ENCODE results near the gene PSME3.

Gene PSME3

DNA sequence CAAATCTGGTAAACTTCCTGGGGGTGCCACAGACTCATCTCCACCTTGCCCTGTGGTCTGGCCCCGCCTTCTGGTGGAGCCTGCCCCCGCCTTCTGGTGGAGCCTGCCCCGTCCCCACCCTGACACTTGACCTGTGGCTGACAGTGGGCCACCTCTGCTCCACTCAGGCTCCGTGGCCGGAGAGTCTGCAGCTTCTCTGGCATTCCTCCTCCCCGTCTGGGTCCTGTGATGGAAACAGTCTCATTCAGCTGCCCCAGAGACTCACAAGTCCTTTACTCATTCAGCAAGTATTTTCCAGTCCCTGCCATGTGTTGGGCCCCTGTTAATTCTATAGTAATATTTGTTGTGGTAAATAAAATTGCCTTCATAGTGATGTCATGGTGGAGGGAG lies 46.4 kb downstream of the PSME3 start:
- TF ChIP-seq TAF1 (IDR thresholded peaks at IDR 0.05; ENCODE audit: borderline replicate concordance, insufficient read depth, low read length) (no peak), POLR2AphosphoS5 (IDR thresholded peaks at IDR 0.05; ENCODE audit: low read depth, low read length) (no peak), FOXP2 (optimal IDR thresholded peaks at IDR 0.05; ENCODE audit: borderline replicate concordance, extremely low read depth, extremely low read length, insufficient read depth) (no peak), SIN3A (IDR thresholded peaks at IDR 0.05; ENCODE audit: borderline replicate concordance, insufficient read depth, low read length) (no peak)
- TF ChIP-seq, protein P1, sequence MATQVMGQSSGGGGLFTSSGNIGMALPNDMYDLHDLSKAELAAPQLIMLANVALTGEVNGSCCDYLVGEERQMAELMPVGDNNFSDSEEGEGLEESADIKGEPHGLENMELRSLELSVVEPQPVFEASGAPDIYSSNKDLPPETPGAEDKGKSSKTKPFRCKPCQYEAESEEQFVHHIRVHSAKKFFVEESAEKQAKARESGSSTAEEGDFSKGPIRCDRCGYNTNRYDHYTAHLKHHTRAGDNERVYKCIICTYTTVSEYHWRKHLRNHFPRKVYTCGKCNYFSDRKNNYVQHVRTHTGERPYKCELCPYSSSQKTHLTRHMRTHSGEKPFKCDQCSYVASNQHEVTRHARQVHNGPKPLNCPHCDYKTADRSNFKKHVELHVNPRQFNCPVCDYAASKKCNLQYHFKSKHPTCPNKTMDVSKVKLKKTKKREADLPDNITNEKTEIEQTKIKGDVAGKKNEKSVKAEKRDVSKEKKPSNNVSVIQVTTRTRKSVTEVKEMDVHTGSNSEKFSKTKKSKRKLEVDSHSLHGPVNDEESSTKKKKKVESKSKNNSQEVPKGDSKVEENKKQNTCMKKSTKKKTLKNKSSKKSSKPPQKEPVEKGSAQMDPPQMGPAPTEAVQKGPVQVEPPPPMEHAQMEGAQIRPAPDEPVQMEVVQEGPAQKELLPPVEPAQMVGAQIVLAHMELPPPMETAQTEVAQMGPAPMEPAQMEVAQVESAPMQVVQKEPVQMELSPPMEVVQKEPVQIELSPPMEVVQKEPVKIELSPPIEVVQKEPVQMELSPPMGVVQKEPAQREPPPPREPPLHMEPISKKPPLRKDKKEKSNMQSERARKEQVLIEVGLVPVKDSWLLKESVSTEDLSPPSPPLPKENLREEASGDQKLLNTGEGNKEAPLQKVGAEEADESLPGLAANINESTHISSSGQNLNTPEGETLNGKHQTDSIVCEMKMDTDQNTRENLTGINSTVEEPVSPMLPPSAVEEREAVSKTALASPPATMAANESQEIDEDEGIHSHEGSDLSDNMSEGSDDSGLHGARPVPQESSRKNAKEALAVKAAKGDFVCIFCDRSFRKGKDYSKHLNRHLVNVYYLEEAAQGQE (IDR thresholded peaks at IDR 0.05; ENCODE audit: insufficient read depth in 1 of 2, low read depth in 2 of 2, low read length in 2 of 2) = no peak

DNA sequence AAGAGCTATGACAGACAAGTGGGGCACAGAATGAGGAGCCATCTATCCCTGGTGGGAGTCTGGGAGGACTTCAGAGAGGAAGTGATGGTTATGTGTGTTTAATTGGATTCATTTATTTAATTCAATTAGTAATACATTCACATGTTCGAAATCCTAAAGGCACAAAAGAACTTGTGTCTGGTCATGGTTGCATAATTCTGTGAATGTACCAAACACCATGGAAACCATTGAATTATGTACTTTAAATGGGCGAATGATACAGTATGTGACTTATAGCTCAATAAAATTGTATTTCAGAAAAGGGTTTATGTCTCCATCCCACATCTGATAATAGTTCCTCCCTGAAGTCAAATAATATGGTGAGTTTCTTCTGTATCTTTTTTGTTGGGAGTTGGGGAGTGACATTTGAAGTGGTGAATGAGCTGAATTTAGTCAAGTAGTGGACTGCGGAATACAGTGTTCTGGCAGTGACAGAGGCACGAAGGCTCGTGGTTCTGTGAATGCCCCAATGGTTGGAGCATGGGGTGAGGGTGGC lies 47.6 kb downstream of the PSME3 start:
- TF ChIP-seq, protein P1 (IDR thresholded peaks at IDR 0.05; ENCODE audit: insufficient read depth in 1 of 2, low read depth in 2 of 2, low read length in 2 of 2) = no peak
- TF ChIP-seq FOXP2 (optimal IDR thresholded peaks at IDR 0.05; ENCODE audit: borderline replicate concordance, extremely low read depth, extremely low read length, insufficient read depth) = no peak
- TF ChIP-seq SIN3A (IDR thresholded peaks at IDR 0.05; ENCODE audit: borderline replicate concordance, insufficient read depth, low read length) = no peak
- TF ChIP-seq TAF1 (IDR thresholded peaks at IDR 0.05; ENCODE audit: borderline replicate concordance, insufficient read depth, low read length) = no peak
- TF ChIP-seq POLR2AphosphoS5 (IDR thresholded peaks at IDR 0.05; ENCODE audit: low read depth, low read length) = no peak

DNA sequence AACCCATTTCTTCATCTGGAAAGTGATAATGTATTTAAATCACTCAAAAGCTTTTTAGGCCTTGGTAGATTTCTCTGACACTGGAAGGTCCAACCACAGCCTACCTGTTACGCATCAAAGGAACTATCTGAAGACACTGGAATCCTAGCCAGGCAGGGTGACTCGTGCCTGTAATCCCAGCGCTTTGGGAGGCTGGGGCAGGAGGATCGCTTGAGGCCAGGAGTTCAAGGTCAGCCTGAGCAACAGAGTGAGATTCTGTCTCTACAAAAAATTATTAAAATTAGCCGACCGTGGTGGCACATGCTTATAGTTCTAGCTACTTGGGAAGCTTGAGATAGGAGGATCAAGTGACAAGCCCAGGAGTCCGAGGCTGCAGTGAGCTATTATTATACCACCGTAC lies 49.0 kb downstream of the PSME3 start:
- TF ChIP-seq SIN3A (IDR thresholded peaks at IDR 0.05; ENCODE audit: borderline replicate concordance, insufficient read depth, low read length) = no peak
- no peak for TF ChIP-seq FOXP2 (optimal IDR thresholded peaks at IDR 0.05; ENCODE audit: borderline replicate concordance, extremely low read depth, extremely low read length, insufficient read depth)

DNA sequence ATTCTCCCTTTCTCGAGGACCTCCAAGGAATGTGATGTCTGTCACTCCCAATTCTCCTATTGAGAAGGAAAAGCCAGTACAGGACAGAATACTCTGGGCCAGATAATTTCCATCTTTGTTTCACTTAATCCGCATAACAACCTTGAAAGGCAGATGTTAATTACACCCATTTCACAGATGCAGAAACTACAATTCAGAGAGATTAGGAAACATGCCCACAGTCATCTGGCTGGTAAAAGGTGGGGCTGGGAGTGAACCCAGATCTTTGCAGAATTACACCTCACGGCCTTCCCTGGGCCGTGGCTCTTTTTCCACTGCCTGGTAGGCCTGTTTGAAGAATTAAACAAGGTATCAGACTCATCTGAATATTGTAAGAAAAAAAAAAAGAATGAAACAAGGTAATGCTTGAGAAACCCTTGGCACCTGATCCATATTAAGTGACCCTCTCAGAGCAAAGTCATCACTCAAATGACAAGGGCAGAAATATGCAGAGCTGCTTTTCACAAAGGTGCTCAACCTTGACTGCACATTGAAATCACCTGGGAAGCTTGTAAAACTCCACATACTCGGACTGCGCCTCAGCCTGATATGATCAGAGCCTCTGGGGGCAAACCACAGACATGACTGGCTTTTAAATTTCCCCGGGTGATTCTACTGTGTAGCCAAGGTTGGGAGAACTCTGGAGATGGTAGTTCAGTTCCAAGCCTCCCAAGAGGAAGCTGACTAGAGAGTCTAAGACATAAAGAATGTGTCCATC lies 50.8 kb downstream of the PSME3 start:
- TF ChIP-seq FOXP2 (optimal IDR thresholded peaks at IDR 0.05; ENCODE audit: borderline replicate concordance, extremely low read depth, extremely low read length, insufficient read depth) = no peak
- TF ChIP-seq TAF1 (IDR thresholded peaks at IDR 0.05; ENCODE audit: borderline replicate concordance, insufficient read depth, low read length) = no peak
- TF ChIP-seq, protein P1 (IDR thresholded peaks at IDR 0.05; ENCODE audit: insufficient read depth in 1 of 2, low read depth in 2 of 2, low read length in 2 of 2) = no peak
- TF ChIP-seq SIN3A (IDR thresholded peaks at IDR 0.05; ENCODE audit: borderline replicate concordance, insufficient read depth, low read length) = no peak
- no peak for TF ChIP-seq POLR2AphosphoS5 (IDR thresholded peaks at IDR 0.05; ENCODE audit: low read depth, low read length)

DNA sequence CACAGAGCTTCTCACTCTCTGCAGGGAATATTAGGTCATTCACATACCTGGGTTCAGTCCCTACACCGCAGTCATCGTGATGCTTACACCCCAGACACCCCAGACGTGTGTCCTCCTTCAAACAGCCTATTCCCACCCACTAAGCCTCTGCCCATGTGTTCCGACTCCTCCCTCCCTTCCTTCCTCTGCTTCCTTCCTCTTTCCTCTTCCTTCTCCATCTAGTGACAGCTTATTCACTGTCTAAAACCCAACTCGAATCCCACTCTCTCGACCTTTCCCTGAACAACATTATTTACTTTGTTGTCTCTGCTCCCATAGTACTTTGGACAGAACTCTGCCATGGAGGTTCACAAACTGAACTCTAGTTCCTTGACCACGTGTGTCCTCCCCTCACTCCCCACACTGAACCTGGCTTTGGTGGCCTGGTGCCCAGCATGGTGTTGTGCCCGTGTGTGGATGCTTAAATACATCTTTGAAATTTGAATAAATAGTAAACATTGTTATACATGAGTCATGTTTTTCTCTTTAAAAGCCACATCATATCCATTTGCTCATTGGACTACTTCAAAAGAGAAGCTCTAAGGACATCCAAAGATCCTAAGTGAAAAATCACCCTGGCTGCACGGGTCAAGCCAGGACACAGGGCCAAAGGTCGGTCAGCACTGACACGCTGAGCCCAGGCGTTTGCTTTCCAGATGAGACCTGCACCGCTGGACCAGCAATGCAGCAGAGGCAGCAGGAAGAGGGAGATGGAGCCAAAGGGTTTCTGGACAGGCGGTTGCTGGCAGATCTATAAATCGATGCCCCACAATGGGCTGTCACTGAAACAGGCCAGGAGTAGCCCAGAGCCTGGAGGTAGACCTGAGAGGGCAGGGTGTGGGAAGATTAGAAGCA lies 53.3 kb downstream of the PSME3 start:
- TF ChIP-seq POLR2AphosphoS5 (IDR thresholded peaks at IDR 0.05; ENCODE audit: low read depth, low read length) = no peak
- no peak for TF ChIP-seq TAF1 (IDR thresholded peaks at IDR 0.05; ENCODE audit: borderline replicate concordance, insufficient read depth, low read length)
- no peak for TF ChIP-seq FOXP2 (optimal IDR thresholded peaks at IDR 0.05; ENCODE audit: borderline replicate concordance, extremely low read depth, extremely low read length, insufficient read depth)
- TF ChIP-seq, protein P1 (IDR thresholded peaks at IDR 0.05; ENCODE audit: insufficient read depth in 1 of 2, low read depth in 2 of 2, low read length in 2 of 2) = no peak
- no peak for TF ChIP-seq SIN3A (IDR thresholded peaks at IDR 0.05; ENCODE audit: borderline replicate concordance, insufficient read depth, low read length)
